Keratinocyte (primary cell): ENCODE results near the gene DCLK2. TPM values are rescaled to one million over a fixed set of nuclear protein-coding genes. Genes with fewer than 3 reads are reported as not detected.

ENCODE experiments used
- DNase-seq: peaks from one replicate; pipeline ENCODE4 v3.0.0-alpha.2; 2011; ENCODE audit warnings: low read depth, missing footprints, low spot score
- FAIRE-seq: peaks from 2 replicates; lab custom pipeline; 2011; peaks lifted over from hg19 to GRCh38; lab: Jason Lieb, UNC
- H2AFZ ChIP-seq: 2 replicates; pipeline ENCODE4 v1.6.0; 2012; ENCODE audit warnings: low read length, control low read depth, inconsistent platforms; ENCODE audit not compliant: control insufficient read depth
- H3K27ac ChIP-seq: 2 replicates; pipeline ENCODE4 v1.5.1; 2011; ENCODE audit warnings: low read length; ENCODE audit not compliant: control insufficient read depth, insufficient read depth
- H3K27me3 ChIP-seq: 3 replicates; pipeline ENCODE4 v1.6.0; 2011; ENCODE audit warnings: low read length; ENCODE audit not compliant: control insufficient read depth, insufficient read depth; ENCODE audit errors: extremely low read depth
- H3K36me3 ChIP-seq, 2 experiments: 2 replicates in 1 of 2; 3 replicates in 1 of 2; pipeline ENCODE4 v1.5.1; 2011; ENCODE audit warnings: low read length in 2 of 2, mild to moderate bottlenecking in 1 of 2; ENCODE audit not compliant: control insufficient read depth in 2 of 2, insufficient read depth in 2 of 2; ENCODE audit errors: extremely low read depth in 1 of 2
- H3K4me1 ChIP-seq: 3 replicates; pipeline ENCODE4 v1.5.1; 2011; ENCODE audit warnings: low read length; ENCODE audit not compliant: control insufficient read depth, insufficient read depth; ENCODE audit errors: extremely low read depth
- H3K4me2 ChIP-seq: 3 replicates; pipeline ENCODE4 v1.6.0; 2011; ENCODE audit warnings: low read depth, low read length; ENCODE audit not compliant: control insufficient read depth, insufficient read depth; ENCODE audit errors: extremely low read depth
- H3K4me3 ChIP-seq, 3 experiments: fragments of 200-600 bp in 1 of 3; sonication (generic) in 1 of 3; 2 replicates in 2 of 3; 3 replicates in 1 of 3; pipeline ENCODE4 v1.5.1; 2011 to 2016; ENCODE audit warnings: low read length in 3 of 3, mild to moderate bottlenecking in 3 of 3, control low read depth in 2 of 3, inconsistent platforms in 1 of 3, low read depth in 1 of 3, mixed read lengths in 1 of 3, mixed run types in 1 of 3, moderate library complexity in 1 of 3; ENCODE audit not compliant: control insufficient read depth in 2 of 3, insufficient read depth in 2 of 3; ENCODE audit errors: extremely low read depth in 1 of 3
- H3K79me2 ChIP-seq: 2 replicates; pipeline ENCODE4 v1.6.0; 2012; ENCODE audit warnings: low read length; ENCODE audit not compliant: control insufficient read depth, insufficient read depth
- H3K9ac ChIP-seq: 3 replicates; pipeline ENCODE4 v1.6.0; 2011; ENCODE audit warnings: low read length; ENCODE audit not compliant: control insufficient read depth, insufficient read depth; ENCODE audit errors: extremely low read depth
- H3K9me1 ChIP-seq: 3 replicates; pipeline ENCODE4 v1.6.0; 2011; ENCODE audit warnings: low read length; ENCODE audit not compliant: control insufficient read depth, insufficient read depth; ENCODE audit errors: extremely low read depth
- H3K9me3 ChIP-seq: 2 replicates; pipeline ENCODE4 v1.5.1; 2012; ENCODE audit warnings: low read depth, low read length; ENCODE audit not compliant: control insufficient read depth
- H4K20me1 ChIP-seq: 3 replicates; pipeline ENCODE4 v1.6.0; 2011; ENCODE audit warnings: low read length; ENCODE audit not compliant: control insufficient read depth, insufficient read depth; ENCODE audit errors: extremely low read depth
- EZH2 ChIP-seq: IDR thresholded peaks from one replicate; pipeline ENCODE4 v1.6.1; 2012; ENCODE audit warnings: inconsistent platforms, mild to moderate bottlenecking, low read length, moderate library complexity
- dilution Hi-C: fragments of 300-500 bp; cut with MboI; formaldehyde crosslinking; loops from one replicate; pipeline ENCODE4 v1.7.0; 2020; ENCODE audit warnings: low sequenced_read_pairs; ENCODE audit not compliant: extremely low pct_ligation_motif_present
- polyA plus RNA-seq, 5 experiments: library from polyadenylated mRNA; depleted of rRNA in 3 of 5; stranded (reverse) in 3 of 5; stranded (forward) in 1 of 5; unstranded in 1 of 5; fragments of >200 nt; gene quantifications; 1 replicate in 1 of 5; 2 replicates in 3 of 5; 3 replicates in 1 of 5; pipeline versions ENCODE4 v1.2.1 to v1.2.3, GENCODE V29; 2011 to 2012; ENCODE audit warnings: missing spikeins in 2 of 5, low read depth in 1 of 5, low replicate concordance in 1 of 5
- TF ChIP-seq, protein P1 (sequence below), 3 experiments: IDR thresholded peaks in 1 of 3; conservative IDR thresholded peaks in 1 of 3; optimal IDR thresholded peaks in 1 of 3; 2 replicates in 2 of 3; 3 replicates in 1 of 3; pipeline versions ENCODE3 to v1.5.1; 2011; ENCODE audit warnings: low read length in 3 of 3, mild to moderate bottlenecking in 3 of 3, moderate library complexity in 2 of 3, control low read depth in 1 of 3, inconsistent platforms in 1 of 3; ENCODE audit not compliant: insufficient read depth in 2 of 3; ENCODE audit errors: extremely low read depth in 1 of 3

Gene DCLK2
- polyA plus RNA-seq, 1 donor (not counting 4 experiments of a cell fraction or from before 2014, with no cell fraction given): 0.07 TPM

DNA sequence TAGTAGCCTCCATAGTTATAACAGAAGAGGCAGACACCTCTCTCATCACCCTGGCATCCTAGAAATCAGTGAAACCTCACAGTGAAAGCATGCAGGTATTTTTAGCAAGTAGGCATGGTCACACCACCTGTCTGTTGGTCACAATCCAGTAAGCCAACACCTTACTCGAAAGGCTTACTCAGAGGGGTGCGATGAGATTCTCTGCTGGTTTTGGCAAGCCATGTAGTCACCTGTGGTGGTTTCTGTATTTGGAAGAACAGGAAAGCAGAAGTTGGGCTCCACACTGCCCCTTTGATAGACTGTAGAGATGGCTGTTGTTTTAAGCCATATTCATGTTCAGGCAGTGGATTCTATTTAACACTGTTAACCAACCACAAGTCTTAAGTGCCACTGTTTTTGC is 134.7 kb downstream of the DCLK2 start:
- Histone ChIP-seq H3K4me2 (peak overlapping the region; percentile 24), H3K4me1 (peaks cover 24% of the 10 kb centered on the region), H3K79me2 (no peaks in the 10 kb centered on the region), H2AFZ (no peak overlapping the region), H3K9ac (no peak overlapping the region), H3K27me3 (no peaks in the 10 kb centered on the region), H3K36me3 (no peaks in the 10 kb centered on the region), H3K9me1 (no peaks in the 10 kb centered on the region), H3K27ac (no peak overlapping the region), H3K4me3 (no peak overlapping the region), H4K20me1 (no peaks in the 10 kb centered on the region), H3K9me3 (no peaks in the 10 kb centered on the region)
- DNase-seq: peak; percentile 81
- dilution Hi-C loops: loop anchor here (25.0 kb wide), 1 partner anchor 201 kb away; no protein-coding TSS in a partner anchor
- peak; percentile 88 for FAIRE-seq
- TF ChIP-seq, protein P1, sequence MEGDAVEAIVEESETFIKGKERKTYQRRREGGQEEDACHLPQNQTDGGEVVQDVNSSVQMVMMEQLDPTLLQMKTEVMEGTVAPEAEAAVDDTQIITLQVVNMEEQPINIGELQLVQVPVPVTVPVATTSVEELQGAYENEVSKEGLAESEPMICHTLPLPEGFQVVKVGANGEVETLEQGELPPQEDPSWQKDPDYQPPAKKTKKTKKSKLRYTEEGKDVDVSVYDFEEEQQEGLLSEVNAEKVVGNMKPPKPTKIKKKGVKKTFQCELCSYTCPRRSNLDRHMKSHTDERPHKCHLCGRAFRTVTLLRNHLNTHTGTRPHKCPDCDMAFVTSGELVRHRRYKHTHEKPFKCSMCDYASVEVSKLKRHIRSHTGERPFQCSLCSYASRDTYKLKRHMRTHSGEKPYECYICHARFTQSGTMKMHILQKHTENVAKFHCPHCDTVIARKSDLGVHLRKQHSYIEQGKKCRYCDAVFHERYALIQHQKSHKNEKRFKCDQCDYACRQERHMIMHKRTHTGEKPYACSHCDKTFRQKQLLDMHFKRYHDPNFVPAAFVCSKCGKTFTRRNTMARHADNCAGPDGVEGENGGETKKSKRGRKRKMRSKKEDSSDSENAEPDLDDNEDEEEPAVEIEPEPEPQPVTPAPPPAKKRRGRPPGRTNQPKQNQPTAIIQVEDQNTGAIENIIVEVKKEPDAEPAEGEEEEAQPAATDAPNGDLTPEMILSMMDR (optimal IDR thresholded peaks at IDR 0.05 in 1 of 3, IDR thresholded peaks at IDR 0.05 in 1 of 3, conservative IDR thresholded peaks at IDR 0.05 in 1 of 3; ENCODE audit: extremely low read depth in 1 of 3, insufficient read depth in 2 of 3, low read length in 3 of 3): peak in 1 of 3 experiments; percentile 3
- TF ChIP-seq EZH2: no peak

DNA sequence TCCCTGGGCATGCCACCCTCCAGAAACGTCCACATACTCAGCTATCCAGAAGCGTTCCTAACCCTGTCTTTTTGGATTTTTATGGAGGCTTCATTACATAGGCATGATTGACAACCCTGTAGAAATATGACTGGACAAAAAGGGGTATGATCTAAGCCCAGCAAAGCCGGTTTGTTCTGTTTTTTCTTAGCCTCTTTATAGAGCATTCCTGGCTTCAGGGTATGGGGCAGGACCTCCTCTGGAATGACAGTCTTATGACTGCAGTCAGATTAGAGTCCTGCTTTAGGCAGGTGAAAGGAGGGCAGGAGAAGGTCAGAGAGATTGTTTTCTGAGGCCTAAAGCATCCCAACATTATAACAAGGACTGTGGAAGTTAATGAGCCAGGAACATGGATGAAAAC is 137.4 kb downstream of the DCLK2 start:
- peak overlapping the region; percentile 1 for H3K4me2 ChIP-seq
- H3K9me1 ChIP-seq: no peaks in the 10 kb centered on the region
- H3K9me3 ChIP-seq: no peaks in the 10 kb centered on the region
- no peaks in the 10 kb centered on the region for H3K27me3 ChIP-seq
- H3K36me3 ChIP-seq: no peaks in the 10 kb centered on the region
- H3K9ac ChIP-seq: no peak overlapping the region
- no peaks in the 10 kb centered on the region for H4K20me1 ChIP-seq
- FAIRE-seq: peak; percentile 41
- no peak overlapping the region for H3K27ac ChIP-seq
- DNase-seq: no peak
- no peak overlapping the region for H2AFZ ChIP-seq
- H3K79me2 ChIP-seq: no peaks in the 10 kb centered on the region
- dilution Hi-C loops: loop anchor here (25.0 kb wide), 1 partner anchor 203 kb away; no protein-coding TSS in a partner anchor
- H3K4me1 ChIP-seq: peaks cover 24% of the 10 kb centered on the region
- H3K4me3 ChIP-seq: no peak overlapping the region
- TF ChIP-seq, protein P1 (optimal IDR thresholded peaks at IDR 0.05 in 1 of 3, IDR thresholded peaks at IDR 0.05 in 1 of 3, conservative IDR thresholded peaks at IDR 0.05 in 1 of 3; ENCODE audit: extremely low read depth in 1 of 3, insufficient read depth in 2 of 3, low read length in 3 of 3): no peak
